DMS153 treated with DMSO at 0.1 percent for 48 hours (cell line): ENCODE data around the gene GALNT16.
"Not testable (repeated sequence)": the region's sequence is repeated elsewhere in the genome, so short reads cannot be mapped to it uniquely, and the experiment has no call there.

Source experiments
- DNase-seq: peaks from one replicate; lab custom pipeline; 2025; ENCODE audit not compliant: unreplicated experiment; lab: John Stamatoyannopoulos, UW

Gene GALNT16

GRCh38 chr14:69284170-69284569 is 24.2 kb downstream of the GALNT16 start:
- DNase-seq, result no peak

- no peak for DNase-seq
These were observed 25.8 kb downstream of the GALNT16 start for GRCh38 chr14:69285661-69286255.

- no peak for DNase-seq
These were observed 27.4 kb downstream of the GALNT16 start for GRCh38 chr14:69287098-69288010.

GRCh38 chr14:69288011-69288771 is 28.2 kb downstream of the GALNT16 start:
- no peak for DNase-seq

- no peak for DNase-seq
These were observed 29.2 kb downstream of the GALNT16 start for GRCh38 chr14:69288956-69289705.

GRCh38 chr14:69289811-69290520 is 30.0 kb downstream of the GALNT16 start:
- DNase-seq, result no peak

- DNase-seq, result not testable (repeated sequence)
These were observed 30.9 kb downstream of the GALNT16 start for GRCh38 chr14:69290881-69291280.

- no peak for DNase-seq
These were observed 31.4 kb downstream of the GALNT16 start for GRCh38 chr14:69291396-69291795.

- DNase-seq, result no peak
These were observed 32.1 kb downstream of the GALNT16 start for GRCh38 chr14:69291891-69292561.

- DNase-seq, result no peak
These were observed 38.4 kb downstream of the GALNT16 start for GRCh38 chr14:69298131-69299071.

GRCh38 chr14:69299286-69300035 is 39.5 kb downstream of the GALNT16 start:
- DNase-seq, result no peak

- DNase-seq, result no peak
These were observed 40.8 kb downstream of the GALNT16 start for GRCh38 chr14:69300601-69301221.

- DNase-seq, result no peak
These were observed 43.1 kb downstream of the GALNT16 start for GRCh38 chr14:69303086-69303485.

GRCh38 chr14:69312608-69313007 is 52.6 kb downstream of the GALNT16 start:
- DNase-seq, result no peak

- no peak for DNase-seq
These were observed 53.2 kb downstream of the GALNT16 start for GRCh38 chr14:69313176-69313575.

GRCh38 chr14:69314327-69314726 is 54.4 kb downstream of the GALNT16 start:
- DNase-seq, result no peak

- DNase-seq, result no peak
These were observed 55.3 kb downstream of the GALNT16 start for GRCh38 chr14:69315301-69315700.
